ENCODE results near the gene CELF4.

DNA sequence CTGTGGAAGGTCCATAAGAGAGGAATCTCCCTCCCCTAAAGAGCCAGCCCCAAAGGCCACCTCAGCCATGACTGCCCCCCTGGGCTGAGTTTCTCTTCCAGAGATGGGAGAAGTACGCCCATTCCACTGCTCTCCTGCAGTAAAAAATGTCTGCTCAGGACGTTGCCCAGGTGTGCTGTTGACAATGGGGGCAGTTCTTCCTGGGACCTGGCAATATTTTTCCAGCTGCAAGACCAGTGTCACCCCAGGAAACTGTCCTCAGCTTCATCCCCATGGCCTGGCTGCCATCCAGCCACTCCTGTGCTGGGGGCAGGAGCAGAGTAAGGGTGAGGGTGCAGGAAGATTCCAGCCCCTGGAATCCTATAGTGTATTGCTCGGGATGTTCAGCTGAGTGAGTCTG lies 14.3 kb downstream of the CELF4 start:
- TF ChIP-seq CHD4 (IDR thresholded peaks at IDR 0.05): no peak
- TF ChIP-seq POLR2A (IDR thresholded peaks at IDR 0.05; ENCODE audit: low read depth, low read length): no peak
- no peak for TF ChIP-seq BACH1 (IDR thresholded peaks at IDR 0.05; ENCODE audit: borderline replicate concordance)
- TF ChIP-seq NR2F1 (conservative IDR thresholded peaks at IDR 0.05): no peak
- TF ChIP-seq, protein P1, sequence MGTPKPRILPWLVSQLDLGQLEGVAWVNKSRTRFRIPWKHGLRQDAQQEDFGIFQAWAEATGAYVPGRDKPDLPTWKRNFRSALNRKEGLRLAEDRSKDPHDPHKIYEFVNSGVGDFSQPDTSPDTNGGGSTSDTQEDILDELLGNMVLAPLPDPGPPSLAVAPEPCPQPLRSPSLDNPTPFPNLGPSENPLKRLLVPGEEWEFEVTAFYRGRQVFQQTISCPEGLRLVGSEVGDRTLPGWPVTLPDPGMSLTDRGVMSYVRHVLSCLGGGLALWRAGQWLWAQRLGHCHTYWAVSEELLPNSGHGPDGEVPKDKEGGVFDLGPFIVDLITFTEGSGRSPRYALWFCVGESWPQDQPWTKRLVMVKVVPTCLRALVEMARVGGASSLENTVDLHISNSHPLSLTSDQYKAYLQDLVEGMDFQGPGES (IDR thresholded peaks at IDR 0.05): no peak

Measured in GM12878 (cell line).